Esophagus muscularis mucosa (tissue), 4 donors: ENCODE results near the gene TMEM38A.

ENCODE experiments used
- CTCF ChIP-seq, 3 experiments: fragments of 200-600 bp in 2 of 3; fragments of 450-650 bp in 1 of 3; sonication (generic) in 2 of 3; IDR thresholded peaks; one replicate each; pipeline ENCODE4 v1.5.1; 2017 to 2019; ENCODE audit warnings: antibody characterized with exemption in 3 of 3, mild to moderate bottlenecking in 2 of 3, moderate library complexity in 1 of 3
- EP300 ChIP-seq: sonication (generic); formaldehyde crosslinking; IDR thresholded peaks from one replicate; pipeline ENCODE4 v1.6.1; 2017; ENCODE audit warnings: antibody characterized with exemption
- POLR2A ChIP-seq: fragments of 450-650 bp; IDR thresholded peaks from one replicate; pipeline ENCODE4 v1.6.1; 2017; ENCODE audit warnings: antibody characterized with exemption, moderate library complexity, mild to moderate bottlenecking, low read depth
- POLR2AphosphoS5 ChIP-seq, 2 donors: sonication (generic); formaldehyde crosslinking; IDR thresholded peaks; one replicate each; pipeline ENCODE4 v1.6.1; 2017; ENCODE audit warnings: antibody characterized with exemption in 2 of 2

- TF ChIP-seq POLR2A = no peak
- no peak for TF ChIP-seq CTCF (IDR thresholded peaks at IDR 0.05)
- no peak for TF ChIP-seq POLR2AphosphoS5 (IDR thresholded peaks at IDR 0.05)
- no peak for TF ChIP-seq EP300
These were observed 6.3 kb upstream of the TMEM38A start for GRCh38 chr19:16654627-16655026.
